ENCODE results near the gene FAAH2. TPM values are rescaled to one million over a fixed set of nuclear protein-coding genes. Genes with fewer than 3 reads are reported as not detected.
A peak's percentile ranks its signal among the peaks of the same experiment; 100 is the strongest.
"Not testable (repeated sequence)": the region's sequence is repeated elsewhere in the genome, so short reads cannot be mapped to it uniquely, and the experiment has no call there.

The FAAH2 gene
- total RNA-seq, 1 donor from 2014 or later = 2.9 TPM

DNA sequence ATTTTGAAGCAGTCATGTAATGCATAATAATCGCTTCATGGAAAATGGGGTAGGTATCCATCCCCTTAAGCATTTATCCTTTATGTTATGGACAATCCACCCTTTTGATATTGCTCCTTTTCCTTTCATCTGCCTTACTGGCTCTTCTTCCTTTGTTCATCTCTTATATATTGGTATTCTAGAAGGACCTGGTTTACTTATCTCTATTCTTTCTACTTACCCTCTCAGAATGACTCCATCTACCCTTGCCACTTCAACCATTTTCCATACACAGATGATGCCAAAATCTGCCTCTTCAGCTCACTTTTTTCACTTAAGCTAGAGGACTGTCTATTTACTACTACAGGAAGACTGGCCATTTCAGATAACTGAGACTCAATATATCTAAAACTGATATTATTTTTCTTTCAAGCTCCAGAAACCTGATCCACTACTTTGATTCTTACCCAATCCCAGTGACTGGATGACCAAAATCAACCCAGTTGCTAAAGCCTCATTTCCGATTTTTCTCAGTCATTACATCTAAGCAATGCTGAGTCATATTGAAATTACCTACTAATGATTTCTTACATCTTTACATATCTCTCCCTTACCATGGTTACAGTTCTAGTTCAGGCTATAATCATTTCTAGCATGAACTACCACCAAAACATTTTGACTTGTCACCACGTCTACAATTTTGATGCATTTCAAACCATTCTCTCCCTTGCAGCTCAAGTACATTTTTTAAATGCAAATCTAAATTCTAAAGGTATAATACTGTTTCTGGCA lies 93.7 kb downstream of the FAAH2 start:
- DNase-seq (ENCODE audit: low spot score) = no peak

DNA sequence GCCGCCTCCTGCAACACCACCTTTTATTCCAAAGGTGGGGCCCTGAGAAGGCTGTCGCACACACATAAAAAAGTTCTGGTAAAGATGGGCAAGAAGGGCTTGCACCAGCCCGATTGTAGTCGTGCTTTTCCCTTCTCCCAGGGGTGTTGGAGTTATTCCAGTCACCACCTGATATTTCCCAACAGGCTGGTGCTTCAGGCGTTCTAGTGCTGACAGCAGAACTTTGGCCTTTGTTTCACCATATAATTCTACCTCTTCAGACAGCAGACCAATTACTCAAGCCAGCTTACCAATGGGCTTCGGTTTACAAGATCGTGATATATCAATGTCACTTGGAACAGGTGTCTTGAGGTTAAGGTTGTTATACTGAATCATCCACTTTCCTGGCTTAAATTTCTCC lies 107.7 kb downstream of the FAAH2 start:
- DNase-seq (ENCODE audit: low spot score) = not testable (repeated sequence)

GRCh38 chrX:57403191-57403590 lies 116.7 kb downstream of the FAAH2 start:
- DNase-seq (ENCODE audit: low spot score) = not testable (repeated sequence)

DNA sequence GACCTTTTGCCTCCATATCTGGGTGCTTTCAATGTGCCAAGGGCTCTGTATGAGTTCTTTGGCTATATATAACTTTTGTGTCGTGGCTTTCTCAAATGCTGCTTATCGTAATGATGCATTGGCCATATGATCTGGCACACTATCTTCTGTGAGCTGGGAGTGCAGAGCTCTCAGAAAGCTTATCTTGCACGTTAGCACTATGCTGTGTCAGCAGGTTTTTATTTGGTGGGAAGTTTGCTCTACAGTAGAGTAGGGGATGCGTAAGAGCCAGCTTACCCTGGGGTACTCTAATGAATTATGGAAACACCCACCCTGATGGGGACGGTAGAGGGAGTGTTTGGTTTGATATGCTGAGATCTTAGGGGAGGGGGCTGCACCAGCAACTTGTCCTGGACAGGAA lies 119.6 kb downstream of the FAAH2 start:
- DNase-seq (ENCODE audit: low spot score) = no peak

DNA sequence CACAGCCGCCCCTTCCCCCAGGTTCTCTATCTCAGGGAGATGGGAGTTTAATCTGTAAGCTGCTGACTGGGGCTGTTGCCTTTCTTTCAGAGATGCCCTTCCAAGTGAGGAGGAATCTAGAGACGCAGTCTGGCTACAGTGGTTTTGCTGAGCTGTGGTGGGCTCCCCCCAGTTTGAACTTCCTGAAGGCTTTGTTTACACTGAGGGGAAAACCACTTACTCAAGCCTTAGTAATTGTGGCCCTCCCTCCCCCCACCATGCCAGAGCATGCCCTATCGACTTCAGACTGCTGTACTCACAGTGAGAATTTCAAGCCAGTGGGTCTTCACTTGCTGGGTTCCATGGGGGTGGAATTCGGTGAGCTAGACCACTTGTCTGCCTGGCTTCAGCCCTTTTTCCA lies 131.3 kb downstream of the FAAH2 start:
- DNase-seq (ENCODE audit: low spot score) = no peak

- DNase-seq (ENCODE audit: low spot score) = no peak
Observed at GRCh38 chrX:57422289-57422688, 135.8 kb downstream of the FAAH2 start.

DNA sequence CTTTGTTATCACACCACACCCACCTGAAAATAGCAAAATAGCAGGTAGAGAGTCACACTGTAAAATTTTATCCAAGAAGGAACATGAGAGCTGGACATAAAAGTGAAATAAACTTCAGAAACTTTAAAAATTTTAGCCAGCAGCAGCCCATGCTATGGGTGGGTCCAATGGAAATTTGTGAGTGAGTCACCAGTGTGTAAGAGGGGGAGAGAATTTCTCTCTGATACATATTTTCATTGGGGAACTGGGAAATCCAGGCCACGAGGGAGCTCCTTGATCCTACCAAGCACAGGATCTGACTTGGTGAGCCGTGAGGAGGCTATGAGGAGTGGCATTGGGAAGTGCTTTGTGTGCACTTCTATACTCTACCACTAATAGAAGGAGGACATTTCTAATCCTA lies 136.3 kb downstream of the FAAH2 start:
- no peak for DNase-seq (ENCODE audit: low spot score)

GRCh38 chrX:57445076-57445475 lies 158.6 kb downstream of the FAAH2 start:
- no peak for DNase-seq (ENCODE audit: low spot score)

- no peak for DNase-seq (ENCODE audit: low spot score)
Observed at GRCh38 chrX:57445832-57446231, 159.3 kb downstream of the FAAH2 start.

- DNase-seq (ENCODE audit: low spot score) = no peak
Observed at GRCh38 chrX:57447856-57448255, 161.3 kb downstream of the FAAH2 start.

GRCh38 chrX:57451426-57452020 lies 165.0 kb downstream of the FAAH2 start:
- peak; percentile 0 for DNase-seq (ENCODE audit: low spot score)

DNA sequence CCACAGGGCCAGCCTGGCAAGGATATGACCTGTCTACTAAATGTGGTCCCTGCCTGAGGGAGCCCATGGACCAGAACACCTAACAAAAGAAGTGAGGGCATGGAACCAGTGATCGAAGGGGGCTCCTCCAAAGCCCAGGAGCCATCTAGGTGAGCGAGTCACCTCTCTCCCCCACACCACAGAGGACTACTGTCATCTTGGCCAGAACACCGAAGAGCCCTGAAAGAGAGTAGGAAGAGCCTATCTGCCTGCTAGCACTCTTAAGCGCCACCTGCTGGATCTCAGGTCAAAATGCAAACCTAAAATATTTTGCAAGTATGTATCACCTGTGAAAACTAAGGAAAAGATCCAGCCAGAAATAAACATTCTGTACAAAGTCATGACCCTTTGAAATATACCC lies 167.4 kb downstream of the FAAH2 start:
- DNase-seq (ENCODE audit: low spot score) = no peak

- DNase-seq (ENCODE audit: low spot score) = no peak
Observed at GRCh38 chrX:57481514-57481913, 195.0 kb downstream of the FAAH2 start.

- no peak for DNase-seq (ENCODE audit: low spot score)
Observed at GRCh38 chrX:57516491-57516890, 230.0 kb downstream of the FAAH2 start.

DNA sequence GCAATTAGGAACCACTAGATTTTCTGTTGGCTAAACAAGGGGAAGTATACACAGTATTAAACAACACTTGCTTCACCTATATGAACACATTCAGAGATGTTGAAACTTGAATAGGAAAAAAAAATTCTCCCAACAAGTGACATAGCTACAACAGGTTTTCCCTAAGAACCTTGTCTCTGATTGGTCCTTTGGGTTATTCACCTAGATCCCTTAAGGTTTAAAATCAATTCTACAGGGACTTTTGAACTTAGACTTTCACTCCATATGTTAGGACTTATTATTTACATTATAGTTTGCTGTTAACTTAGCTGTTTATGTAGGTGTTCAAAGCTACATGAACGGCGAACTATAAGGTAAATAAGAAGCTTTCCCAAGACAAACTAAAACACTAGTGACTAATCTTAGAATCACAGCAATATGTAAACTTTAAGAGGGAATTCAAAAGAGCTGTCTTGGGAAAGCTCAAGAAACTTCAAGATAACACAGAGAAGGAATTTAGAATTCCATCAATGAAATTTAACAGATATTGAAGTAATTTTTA lies 233.1 kb downstream of the FAAH2 start:
- no peak for DNase-seq (ENCODE audit: low spot score)

DNA sequence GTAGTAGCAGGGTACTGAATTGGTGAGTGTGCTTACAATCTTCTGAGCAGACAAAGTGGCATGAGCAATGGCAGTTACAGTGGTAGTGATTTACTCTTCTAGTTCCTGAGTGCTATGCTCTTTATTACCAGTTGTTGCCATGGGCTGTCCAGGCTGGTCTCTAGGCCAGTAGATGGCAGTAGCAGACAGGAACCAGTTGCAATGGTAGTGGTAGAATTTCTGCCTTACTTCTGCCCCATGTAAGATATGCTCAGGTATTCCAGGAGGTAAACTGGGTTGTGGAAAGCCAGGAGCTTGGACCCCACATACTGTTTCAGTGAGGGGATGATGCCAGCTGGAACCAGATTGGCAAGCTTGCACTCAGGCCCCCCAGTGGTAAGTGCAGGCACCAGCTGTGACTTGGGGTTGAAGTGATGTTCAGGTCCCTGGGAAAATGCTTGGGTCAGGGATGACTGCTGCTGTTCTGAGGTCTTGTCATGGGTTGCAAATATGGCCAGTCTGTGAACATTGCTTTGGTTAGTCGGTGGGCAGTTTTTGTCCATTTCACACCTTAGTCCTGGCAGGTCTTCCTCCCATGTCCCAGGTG lies 242.3 kb downstream of the FAAH2 start:
- no peak for DNase-seq (ENCODE audit: low spot score)

Other genes starting within 250 kb of the FAAH2 start
- 4.8 TPM for gene SPIN2B, start 165.2 kb upstream of the FAAH2 start, total RNA-seq (ENCODE audit: insufficient read depth, low replicate concordance)
- gene SPIN2A, start 149.3 kb upstream of the FAAH2 start, total RNA-seq (ENCODE audit: insufficient read depth, low replicate concordance) = 0.24 TPM

Data from umbilical cord (tissue), 2 donors.